ENCODE data around the gene MLIP.

DNA sequence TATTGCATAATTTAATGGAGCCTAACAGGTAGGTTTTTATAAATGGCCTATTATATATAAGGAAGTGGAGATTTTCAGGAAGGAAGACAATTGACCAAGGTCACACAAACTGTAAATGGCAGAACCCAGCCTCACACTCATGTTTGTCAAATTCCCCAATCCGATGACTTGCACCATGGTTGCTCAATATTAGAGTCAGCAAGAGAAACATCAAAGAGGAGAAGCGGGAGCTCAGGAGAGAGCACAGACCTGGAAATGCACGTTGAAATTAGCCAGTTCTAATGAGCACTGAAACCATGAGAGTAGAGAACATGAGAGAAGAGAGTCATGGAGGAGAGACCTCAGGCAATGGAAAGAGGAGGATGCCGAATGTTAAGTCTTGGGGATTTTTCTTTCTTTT, 13.5 kb upstream of the MLIP start:
- TF ChIP-seq POLR2A (IDR thresholded peaks at IDR 0.05; ENCODE audit: low read depth) (no peak), EP300 (IDR thresholded peaks at IDR 0.05) (no peak)
- TF ChIP-seq, protein P1, sequence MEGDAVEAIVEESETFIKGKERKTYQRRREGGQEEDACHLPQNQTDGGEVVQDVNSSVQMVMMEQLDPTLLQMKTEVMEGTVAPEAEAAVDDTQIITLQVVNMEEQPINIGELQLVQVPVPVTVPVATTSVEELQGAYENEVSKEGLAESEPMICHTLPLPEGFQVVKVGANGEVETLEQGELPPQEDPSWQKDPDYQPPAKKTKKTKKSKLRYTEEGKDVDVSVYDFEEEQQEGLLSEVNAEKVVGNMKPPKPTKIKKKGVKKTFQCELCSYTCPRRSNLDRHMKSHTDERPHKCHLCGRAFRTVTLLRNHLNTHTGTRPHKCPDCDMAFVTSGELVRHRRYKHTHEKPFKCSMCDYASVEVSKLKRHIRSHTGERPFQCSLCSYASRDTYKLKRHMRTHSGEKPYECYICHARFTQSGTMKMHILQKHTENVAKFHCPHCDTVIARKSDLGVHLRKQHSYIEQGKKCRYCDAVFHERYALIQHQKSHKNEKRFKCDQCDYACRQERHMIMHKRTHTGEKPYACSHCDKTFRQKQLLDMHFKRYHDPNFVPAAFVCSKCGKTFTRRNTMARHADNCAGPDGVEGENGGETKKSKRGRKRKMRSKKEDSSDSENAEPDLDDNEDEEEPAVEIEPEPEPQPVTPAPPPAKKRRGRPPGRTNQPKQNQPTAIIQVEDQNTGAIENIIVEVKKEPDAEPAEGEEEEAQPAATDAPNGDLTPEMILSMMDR (IDR thresholded peaks at IDR 0.05), result no peak
